GM19240 (cell line): ENCODE data around the gene VPS72.
"Not testable (repeated sequence)": the region's sequence is repeated elsewhere in the genome, so short reads cannot be mapped to it uniquely, and the experiment has no call there.

Source experiments
- DNase-seq: peaks from one replicate; pipeline ENCODE4 v3.0.0; 2011; ENCODE audit warnings: low spot score; ENCODE audit not compliant: insufficient read length

Gene VPS72, protein sequence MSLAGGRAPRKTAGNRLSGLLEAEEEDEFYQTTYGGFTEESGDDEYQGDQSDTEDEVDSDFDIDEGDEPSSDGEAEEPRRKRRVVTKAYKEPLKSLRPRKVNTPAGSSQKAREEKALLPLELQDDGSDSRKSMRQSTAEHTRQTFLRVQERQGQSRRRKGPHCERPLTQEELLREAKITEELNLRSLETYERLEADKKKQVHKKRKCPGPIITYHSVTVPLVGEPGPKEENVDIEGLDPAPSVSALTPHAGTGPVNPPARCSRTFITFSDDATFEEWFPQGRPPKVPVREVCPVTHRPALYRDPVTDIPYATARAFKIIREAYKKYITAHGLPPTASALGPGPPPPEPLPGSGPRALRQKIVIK

DNA sequence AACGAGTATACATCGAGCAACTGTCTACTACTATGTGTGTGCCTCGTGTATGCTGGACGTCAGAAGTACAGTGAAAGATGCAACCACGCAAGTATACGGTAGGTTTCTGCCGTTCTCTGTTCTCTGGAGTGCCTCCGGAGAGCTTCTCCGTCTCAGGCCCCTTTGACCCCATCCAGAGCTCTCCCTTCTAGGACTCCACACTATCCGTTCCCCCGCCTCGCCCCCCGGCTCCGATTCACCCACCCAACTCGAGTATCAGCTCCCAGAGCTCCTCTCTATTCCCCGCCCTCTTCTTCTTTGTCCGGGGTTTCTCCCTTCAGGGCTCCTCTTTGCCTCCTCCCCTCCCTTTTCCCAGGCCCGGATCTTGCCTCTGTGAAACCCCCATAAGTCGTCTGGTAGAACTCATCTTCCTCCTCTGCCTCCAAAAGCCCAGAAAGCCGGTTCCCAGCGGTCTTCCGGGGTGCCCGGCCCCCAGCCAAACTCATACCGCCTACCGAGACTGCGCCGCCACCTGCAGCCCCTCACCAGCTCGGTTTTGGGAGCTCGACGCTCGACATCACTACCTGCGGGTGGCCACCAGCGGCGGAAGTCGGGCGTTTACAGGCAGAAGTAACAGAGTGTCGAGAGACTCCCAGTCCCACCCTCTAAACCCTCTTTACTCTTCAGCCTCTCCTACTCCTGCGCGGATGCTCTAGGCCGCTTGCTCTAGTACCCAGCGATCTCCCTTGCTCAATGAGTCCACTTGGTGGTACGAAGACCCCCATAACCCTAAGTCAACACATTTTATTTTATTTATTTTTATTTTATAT, at the start of gene VPS72:
Gene VPS72, minus strand, starts transcription at position 561 of the 809 bp plus-strand sequence. Its CDS starts 76 bp downstream, at position 485.
- peak; percentile 76 for DNase-seq

DNA sequence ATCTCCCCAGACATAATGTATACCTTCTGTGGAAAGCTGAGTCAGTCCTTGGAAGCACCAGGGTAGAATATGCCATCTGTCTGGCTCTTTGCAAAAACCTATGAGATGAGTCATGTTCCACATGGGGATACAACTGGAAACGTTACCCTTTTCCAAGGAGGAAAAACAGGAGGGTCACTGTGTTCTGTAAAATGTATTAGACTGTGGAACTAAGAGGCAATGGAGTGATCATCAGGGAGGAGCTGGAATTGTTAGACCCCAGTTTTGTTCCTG, 48.4 kb upstream of the VPS72 start:
- DNase-seq = no peak

DNA sequence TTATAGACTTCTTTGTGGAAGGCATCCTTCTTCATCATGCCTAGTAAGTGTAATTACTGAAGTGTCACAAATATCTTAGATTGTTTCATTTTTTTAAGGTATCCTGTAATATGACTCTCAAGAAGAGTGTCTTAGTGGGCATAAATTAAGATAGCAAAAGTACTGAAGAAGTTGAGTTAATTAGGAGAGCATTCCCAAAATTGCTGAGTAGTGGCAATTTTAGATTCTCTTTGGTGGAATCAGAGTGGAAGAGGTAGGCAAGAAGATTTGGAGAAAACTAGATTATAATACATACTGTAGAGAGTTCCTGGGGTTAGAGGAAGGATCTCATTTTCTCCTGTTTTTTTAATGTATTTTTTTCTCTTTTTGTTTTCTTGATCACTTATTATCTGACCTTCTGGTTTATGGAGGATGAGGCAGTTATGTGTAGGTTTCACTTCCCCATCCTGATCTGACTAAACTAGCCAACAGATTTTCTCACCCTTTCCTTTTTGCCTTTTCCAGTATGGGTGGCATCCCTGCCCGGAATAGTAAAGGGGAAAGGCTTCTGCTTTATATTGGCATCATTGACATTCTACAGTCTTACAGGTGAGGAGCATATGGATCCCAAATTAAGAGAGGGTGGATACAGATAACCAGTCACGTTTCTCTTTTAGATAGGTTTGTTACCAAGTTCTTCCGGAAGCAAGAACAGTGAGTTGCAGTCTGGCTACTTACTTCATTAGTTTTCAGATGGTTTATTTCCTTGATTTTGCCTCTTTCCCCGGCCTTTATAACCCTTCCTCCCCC, 47.9 kb upstream of the VPS72 start:
- peak; percentile 11 for DNase-seq

DNA sequence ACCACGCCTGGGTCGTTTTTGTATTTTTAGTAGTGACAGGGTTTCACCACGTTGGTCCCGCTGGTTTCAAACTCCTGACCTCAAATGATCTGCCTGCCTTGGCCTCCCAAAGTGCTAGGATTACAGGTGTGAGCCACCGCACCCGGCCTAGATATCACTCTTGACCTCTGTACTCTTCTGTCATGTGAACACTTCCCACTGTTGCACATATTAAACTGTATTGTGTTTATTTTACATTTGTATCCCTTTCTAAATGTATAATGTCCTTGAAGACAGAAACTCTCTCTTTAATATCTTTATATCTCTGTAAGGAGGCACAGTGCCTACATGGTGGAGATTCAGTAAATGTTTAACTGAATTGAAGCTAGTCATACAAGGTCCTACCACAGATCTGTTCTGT, 45.2 kb upstream of the VPS72 start:
- DNase-seq = no peak

DNA sequence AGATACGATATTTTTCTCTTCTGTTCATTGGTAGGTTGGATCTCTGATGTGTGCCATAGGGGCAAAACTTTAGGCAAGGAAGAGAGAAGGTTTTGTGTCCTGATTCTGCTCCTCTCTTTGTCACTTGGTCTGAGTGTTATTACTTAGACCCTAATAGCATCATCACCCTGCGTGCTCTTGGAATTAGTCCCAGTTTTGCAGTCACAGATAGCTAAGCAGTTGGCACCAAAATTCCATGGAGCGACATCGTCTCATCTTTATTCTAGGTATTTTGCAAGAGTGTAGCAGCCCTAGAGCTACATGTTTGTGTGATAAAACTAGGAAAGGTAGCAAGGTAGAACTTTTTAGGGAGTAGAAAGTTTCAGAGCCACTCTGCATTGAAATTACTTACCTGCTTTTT, 32.1 kb upstream of the VPS72 start:
- DNase-seq = no peak

DNA sequence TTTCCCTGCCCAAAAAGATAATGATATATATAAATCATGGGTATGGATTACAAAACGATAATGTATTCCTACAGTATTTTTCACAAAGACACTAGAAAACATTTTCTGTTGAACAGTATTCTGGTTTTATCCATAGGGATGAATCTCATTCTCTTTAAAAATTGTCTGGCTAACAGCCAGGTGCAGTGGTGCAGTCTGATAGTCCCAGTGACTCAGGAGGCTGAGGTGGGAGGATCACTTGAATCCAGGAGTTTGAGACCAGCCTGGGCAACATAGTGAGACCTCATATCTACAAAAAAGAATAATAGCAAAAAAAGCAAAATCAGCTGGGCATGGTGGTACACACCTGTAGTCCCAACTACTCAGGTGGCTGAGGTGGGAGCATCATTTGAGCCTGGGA, 31.6 kb upstream of the VPS72 start:
- DNase-seq = no peak

DNA sequence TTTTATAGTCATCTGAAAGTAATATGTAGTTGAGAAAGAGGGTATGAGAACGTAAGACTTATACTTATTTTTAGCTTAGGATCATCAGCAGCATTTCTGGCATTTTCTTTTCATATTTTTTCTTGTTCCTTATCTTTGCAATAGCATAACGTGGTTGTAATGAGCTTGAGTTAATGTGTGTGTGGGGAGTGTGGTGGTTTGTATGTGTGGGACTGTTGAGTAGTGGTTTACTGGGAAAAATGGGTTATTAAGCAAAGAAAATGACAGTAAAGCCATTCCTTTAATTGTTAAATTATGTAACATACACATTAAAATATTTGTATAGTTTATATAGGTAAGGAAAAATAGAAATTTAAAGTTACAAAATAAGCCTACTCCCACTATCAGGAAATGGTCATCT, 23.6 kb upstream of the VPS72 start:
- no peak for DNase-seq

DNA sequence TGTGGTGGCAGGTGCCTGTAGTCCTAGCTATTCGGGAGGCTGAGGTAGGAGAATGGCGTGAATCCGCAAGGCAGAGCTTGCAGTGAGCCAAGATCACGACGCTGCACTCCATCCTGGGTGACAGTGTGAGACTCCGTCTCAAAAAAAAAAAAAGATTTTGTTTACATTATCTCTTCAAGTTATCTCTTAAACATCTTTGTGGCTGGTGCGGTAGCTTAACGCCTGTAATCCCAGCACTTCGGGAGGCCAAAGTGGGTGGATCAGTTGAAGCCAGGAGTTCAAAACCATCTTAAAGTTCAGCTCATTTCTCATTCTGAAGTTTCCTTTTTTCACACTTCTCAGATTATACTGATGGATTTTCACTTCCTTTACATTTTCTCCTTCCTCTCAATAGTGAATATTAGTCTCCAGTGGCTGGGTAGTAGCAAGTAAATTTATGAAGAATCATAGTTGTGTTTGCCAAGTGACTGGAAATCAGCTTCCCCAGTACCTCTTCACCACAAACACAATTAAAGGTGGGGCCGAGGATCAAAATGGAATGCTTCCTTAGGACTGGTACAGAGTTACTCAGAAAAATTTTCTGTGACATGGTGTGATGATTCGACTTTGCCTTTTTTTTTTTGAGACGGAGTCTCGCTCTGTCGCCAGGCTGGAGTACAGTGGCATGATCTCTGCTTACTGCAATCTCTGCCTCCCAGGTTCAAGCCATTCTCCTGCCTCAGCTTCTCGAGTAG, 22.1 kb upstream of the VPS72 start:
- no peak for DNase-seq

DNA sequence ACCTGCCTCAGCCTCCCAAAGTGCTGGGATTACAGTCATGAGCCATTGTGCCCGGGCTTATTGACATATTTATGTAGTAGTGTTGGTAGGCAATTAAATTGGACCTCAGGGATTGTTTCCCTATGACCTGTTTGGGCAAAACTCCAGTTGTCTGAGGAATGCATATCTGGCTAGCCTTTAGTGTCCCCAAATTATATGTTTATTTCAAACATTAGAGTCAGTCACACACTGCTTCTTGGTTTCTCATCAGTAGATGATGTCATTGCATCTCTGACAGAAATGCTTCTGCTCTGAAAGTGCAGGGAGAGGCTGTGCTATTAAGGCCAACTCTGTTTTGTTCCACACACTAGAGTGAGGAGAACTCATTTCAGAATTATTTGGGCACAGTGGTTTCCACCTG, 20.8 kb upstream of the VPS72 start:
- no peak for DNase-seq

DNA sequence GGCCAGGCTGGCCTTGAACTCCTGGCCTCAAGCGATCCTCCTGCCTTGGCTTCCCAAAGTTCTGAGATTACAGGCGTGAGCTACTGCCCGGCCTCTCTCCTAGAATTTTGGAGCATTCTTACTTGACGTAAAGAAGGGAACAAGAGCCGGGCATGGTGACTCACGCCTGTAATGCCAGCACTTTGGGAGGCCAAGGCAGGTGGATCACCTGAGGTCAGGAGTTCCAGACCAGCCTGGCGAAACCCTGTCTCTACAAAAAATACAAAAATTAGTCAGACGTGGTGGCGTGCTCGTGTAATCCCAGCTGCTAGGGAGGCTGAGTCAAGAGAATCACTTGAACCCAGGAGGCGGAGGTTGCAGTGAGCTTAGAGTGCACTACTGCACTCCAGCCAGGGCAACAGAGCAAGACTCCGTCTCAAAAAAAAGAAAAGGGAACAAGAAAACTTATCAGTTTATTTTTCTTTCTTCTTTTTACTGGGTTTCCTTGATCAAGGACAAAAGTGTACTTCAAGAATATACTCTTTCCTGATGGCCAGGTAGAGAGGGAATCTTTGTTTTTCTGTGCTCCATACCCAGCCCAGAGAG, 15.5 kb upstream of the VPS72 start:
- not testable (repeated sequence) for DNase-seq

DNA sequence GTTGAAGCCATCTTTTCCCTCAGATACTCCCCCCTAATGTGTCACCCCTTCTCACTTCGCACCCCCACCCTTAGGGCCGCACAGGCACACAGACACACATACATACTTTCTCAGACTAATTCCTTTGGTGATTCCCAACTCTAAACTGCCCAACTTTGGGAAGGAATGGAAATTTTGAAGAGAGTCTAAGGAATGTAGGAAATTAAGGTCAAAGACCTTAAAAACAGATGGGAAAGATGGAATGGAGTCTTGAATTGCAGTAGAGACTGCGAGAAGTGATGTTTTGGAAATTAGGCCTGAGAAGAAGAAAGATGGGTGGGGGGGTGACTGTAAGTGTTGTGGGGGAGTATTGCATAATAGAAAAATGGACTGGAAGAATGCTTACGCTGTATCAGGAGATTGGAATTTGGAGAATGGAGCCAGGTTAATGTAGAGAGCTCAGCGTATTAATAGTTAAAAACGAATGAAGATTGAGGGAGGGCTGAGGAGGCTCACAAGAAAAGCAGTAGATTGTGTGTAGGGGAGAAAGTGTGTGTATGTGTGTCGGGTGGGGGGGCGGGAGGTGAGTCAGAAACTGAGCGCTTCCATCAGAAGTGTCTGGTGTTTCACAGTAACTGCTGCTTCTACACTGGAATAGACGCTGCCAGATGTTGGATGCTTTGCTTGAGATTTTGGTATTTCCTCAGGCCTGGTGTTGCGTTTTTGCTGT, 10.0 kb upstream of the VPS72 start:
- no peak for DNase-seq

DNA sequence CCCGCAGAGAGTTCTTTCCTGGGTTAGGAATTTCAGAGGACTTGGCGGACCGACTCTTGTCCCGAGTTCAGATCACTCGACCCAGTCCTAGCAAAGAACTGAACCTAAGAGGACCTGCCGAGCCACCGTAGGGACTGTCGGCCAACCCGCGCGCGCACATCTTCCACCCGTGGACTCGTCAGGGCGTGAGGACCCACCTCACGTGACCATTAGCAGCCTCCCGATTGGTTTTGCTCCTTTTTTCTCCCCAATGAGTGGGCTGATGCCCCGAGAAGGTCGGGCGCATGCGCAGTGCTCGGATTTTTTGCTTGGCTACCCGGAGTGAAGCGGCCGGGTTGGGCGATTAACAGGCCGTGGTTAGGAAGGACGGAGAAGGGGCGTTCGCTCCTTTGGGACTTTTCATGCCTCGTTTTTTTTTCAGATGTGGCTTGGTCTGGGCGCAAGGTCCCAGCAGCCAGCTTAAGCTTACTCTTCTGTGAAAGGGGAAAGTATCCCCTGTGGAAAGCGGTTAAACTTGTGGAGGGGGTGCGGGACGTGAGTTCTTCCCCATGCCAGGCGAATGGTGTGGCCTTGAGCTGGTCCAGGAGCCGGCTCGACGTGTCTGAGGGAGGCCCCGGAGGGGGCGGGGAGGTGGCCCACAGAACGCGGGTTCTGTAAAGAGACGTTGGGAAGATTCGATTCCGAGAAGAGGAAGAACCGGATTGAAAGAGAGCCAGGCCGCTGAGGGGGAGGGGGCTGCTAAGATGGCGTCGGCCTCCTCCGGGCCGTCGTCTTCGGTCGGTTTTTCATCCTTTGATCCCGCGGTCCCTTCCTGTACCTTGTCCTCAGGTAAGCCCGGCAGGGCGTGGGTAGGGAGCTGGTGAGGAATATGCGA, 8.5 kb upstream of the VPS72 start, which contains the start of gene PIP5K1A:
Gene PIP5K1A, plus strand, starts transcription at position 299 of the 874 bp plus-strand sequence. Its CDS starts 445 bp downstream, at position 744.
- DNase-seq = peak; percentile 92

DNA sequence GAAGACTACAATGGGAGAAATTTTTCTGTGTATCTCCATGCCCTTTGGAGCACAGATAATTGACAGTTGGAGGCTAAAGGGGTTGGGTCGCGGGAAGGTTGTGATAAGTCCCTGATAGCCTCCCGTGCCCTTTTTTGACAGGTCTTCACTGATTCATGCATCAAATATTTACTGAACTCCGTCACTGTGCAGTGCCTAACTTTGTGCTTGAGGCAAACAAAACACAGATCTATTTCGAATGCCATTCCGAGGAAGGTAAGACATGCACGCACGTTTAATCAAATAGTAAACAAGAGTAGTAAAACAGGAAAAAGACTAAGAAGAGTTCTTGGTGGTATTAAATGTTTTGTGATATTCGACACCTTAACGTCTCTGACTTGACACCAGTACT, 7.9 kb upstream of the VPS72 start:
- no peak for DNase-seq

DNA sequence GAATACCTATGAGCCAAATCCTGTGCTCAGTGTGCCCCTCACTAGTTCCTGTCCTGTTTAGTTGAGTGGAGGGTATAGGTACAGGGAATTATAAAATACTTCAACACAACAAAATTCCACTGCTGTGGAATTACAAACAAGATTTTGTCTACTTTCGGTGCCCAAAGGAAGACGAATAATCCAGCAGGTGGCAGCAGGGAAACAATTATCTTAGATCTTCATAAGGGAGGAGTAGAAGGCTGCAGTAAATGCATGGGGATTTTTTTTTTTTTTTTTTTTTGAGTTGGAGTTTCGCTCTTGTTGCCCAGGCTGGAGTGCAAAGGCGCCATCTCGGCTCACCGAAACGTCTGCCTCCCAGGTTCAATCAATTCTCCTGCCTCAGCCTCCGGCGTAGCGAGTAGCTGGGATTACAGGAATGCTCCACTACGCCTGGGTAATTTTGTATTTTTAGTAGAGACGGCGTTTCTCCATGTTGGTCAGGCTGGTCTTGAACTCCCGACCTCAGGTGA, 6.3 kb upstream of the VPS72 start:
- no peak for DNase-seq

DNA sequence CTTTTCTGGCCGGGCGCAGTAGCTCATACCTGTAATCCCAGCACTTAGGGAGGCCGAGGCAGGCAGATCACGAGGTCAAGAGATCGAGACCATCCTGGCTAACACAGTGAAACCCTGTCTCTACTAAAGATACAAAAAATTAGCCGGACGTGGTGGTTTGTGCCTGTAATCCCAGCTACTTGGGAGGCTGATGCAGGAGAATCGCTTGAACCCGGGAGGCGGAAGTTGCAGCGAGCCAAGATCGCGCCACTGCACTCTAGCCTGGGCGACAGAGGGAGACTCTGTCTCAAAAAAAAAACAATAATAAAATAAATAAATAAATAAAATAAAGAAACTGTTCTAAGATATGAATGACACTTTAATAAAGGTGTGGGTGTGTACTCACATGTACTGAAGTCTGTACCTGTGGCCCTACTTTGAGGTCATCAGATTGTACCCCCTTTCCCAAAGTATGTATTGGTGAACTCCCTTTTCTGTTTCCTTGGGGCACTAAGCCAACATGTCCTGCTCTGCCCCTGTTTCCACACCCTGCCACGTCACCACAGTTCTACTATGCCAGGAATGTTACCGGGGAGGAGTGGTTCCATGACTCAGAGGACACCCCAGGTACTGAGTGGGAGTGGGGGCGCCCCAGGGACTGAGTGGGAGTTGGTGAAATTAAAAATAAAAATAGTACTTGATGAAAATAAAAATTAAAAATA, 5.0 kb upstream of the VPS72 start:
- not testable (repeated sequence) for DNase-seq

DNA sequence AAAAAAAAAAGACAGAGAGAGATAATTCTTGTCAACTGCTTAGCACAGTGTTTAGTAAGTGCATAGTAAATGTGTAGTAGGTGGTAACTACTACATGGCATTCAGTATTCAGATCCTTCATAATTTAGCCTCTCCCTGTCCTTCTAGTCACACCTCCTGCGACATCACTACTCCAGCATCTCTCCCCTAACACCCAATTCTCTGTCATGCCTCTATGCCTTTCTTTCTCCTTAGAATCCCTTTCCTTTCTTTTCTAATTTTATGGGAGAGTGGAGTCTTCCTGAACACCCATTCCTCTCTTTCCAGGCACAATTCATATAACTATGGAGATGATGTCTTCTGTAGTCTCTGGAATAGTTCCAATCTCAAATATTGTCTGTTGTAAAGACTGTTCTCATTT, 3.9 kb upstream of the VPS72 start:
- no peak for DNase-seq

DNA sequence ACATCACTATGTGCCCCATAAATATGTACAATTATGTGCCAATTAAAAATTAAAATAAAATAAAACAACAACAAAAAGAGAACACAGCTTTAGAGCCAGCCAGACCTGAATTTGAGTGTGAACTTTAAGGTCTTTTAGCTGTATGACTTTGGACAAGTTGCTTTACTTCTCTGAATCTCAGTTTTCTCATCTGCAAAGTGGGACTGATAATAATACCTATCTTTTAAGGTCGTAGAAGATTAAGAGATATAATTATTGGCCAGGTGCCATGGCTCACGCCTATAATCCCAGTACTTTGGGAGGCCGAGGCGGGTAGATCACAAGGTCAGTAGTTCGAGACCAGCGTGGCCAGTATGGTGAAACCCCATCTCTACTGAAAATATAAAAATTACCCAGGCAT, 3.3 kb upstream of the VPS72 start:
- no peak for DNase-seq

DNA sequence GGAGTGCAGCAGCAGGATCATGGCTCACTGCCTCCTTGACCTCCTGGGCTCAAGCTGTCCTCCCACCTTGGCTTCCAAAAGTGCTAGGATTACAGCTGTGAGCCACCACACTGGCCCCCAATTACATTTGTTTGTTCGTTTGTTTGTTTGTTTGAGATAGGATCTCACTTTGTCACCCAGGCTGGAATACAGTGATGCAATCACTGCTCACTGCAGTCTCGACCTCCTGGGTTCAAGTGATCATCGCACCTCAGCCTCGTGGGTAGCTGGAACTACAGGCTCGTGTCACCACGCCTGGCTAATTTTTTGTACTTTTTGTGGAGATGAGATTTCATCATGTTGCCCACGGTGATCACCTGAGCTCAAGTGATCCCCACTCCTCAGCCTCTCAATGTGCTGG, 2.0 kb upstream of the VPS72 start:
- no peak for DNase-seq

DNA sequence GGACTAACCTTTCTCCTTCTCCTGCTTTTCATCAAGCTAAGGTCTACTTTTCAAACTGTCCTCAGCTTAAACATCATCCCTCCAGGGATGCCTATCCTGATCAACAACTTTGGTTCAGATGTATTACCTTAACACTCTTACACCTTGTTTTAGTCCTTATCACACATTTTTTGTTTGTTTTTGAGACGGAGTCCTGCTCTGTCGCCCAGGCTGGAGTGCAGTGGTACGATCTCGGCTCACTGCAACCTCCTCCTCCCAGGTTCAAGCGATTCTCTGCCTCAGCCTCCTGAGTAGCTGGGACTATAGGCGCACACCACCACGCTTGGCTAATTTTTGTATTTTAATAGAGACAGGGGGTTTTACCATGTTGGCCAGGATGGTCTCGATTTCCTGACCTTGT, 1.3 kb downstream of the VPS72 start:
- DNase-seq = not testable (repeated sequence)
